Esophagus muscularis mucosa (tissue), 4 donors: Measurements from ENCODE around the gene HOMEZ. TPM values are rescaled to one million over a fixed set of nuclear protein-coding genes. Genes with fewer than 3 reads are reported as not detected.

ENCODE experiments used
- small RNA-seq, 3 donors: library from RNA; depleted of rRNA; stranded (forward); fragments of <200 nt; gene quantifications; one replicate each; pipeline ENCODE3, GENCODE V24; 2016
- total RNA-seq, 4 donors: library from RNA; depleted of rRNA; stranded (reverse); fragments of >200 nt; gene quantifications; one replicate each; pipeline versions ENCODE4 v1.1.0 to v1.2.1, GENCODE V29; 2016

The HOMEZ gene
- total RNA-seq, 4 donors from 2014 or later: 8.3 to 14.2 (median 12.4) TPM

Small RNAs within 50 kb of the gene (small RNA-seq; reads per million reads assigned to genes)
- gene AL049829.1: 0 reads per million in 3 donors
- gene RNU6-1046P: 0 reads per million in 3 donors

Other genes with a start within 250 kb of the HOMEZ start
- gene PSMB11, start 243.9 kb downstream of the HOMEZ start, total RNA-seq: not detected
- gene CDH24, start 228.6 kb downstream of the HOMEZ start, total RNA-seq: 1 to 10 TPM; 2.5 to 5.9 (median 3.6) TPM
- 100 to 1,000 TPM in 1 of 4 donors, 10 to 100 TPM in 3; 60.1 to 101 (median 89.5) TPM for gene ACIN1, start 191.0 kb downstream of the HOMEZ start, total RNA-seq
- 10 to 100 TPM; 21.2 to 42.5 (median 34.0) TPM for gene C14orf119, start 190.6 kb downstream of the HOMEZ start, total RNA-seq
- gene CIROP, start 181.1 kb downstream of the HOMEZ start, total RNA-seq: under 1 TPM in 1 of 4 donors, not detected in 3; 0.19 TPM
- gene CEBPE, start 166.9 kb downstream of the HOMEZ start, total RNA-seq: under 1 TPM in 1 of 4 donors, not detected in 3; 0.57 TPM
- gene SLC7A8, start 102.5 kb downstream of the HOMEZ start, total RNA-seq: 10 to 100 TPM; 19.5 to 48.3 (median 32.5) TPM
- under 1 TPM in 1 of 4 donors, not detected in 3; 0.33 TPM for gene RNF212B, start 48.2 kb downstream of the HOMEZ start, total RNA-seq
- 1 to 10 TPM; 5.4 to 6.3 (median 5.5) TPM for gene PPP1R3E, start 16.7 kb upstream of the HOMEZ start, total RNA-seq
- gene BCL2L2, start 20.7 kb upstream of the HOMEZ start, total RNA-seq: 100 to 1,000 TPM in 3 of 4 donors, 10 to 100 TPM in 1; 92.8 to 132 (median 121) TPM
- 10 to 100 TPM; 44.6 to 68.1 (median 53.9) TPM for gene PABPN1, start 35.3 kb upstream of the HOMEZ start, total RNA-seq
- gene SLC22A17, start 66.8 kb upstream of the HOMEZ start, total RNA-seq: 10 to 100 TPM; 12.5 to 36.9 (median 24.9) TPM
- gene EFS, start 79.0 kb upstream of the HOMEZ start, total RNA-seq: 10 to 100 TPM; 10.1 to 21.4 (median 12.8) TPM
- gene IL25, start 86.7 kb upstream of the HOMEZ start, total RNA-seq: not detected
- 1 to 10 TPM in 3 of 4 donors, under 1 TPM in 1; 0.78 to 2.9 (median 1.9) TPM for gene CMTM5, start 90.9 kb upstream of the HOMEZ start, total RNA-seq
- under 1 TPM in 3 of 4 donors, not detected in 1; under 0.01 to 0.06 (median under 0.01) TPM for gene MYH6, start 122.1 kb upstream of the HOMEZ start, total RNA-seq
- under 1 TPM in 2 of 4 donors, not detected in 2; 0.11 to 0.26 TPM for gene MYH7, start 149.5 kb upstream of the HOMEZ start, total RNA-seq
- 10 to 100 TPM; 21.6 to 43.2 (median 34.0) TPM for gene NGDN, start 183.6 kb upstream of the HOMEZ start, total RNA-seq